C4-2B (cell line): ENCODE data around the gene LRTM2.

Experiments
- H3K27ac ChIP-seq: fragments of 450-650 bp; 2 replicates; pipeline ENCODE4 v1.5.1; 2017
- CTCF ChIP-seq: fragments of 450-650 bp; conservative IDR thresholded peaks from 2 replicates; pipeline ENCODE4 v1.5.1; 2017; ENCODE audit warnings: mild to moderate bottlenecking
- ZFX ChIP-seq: fragments of 450-650 bp; IDR thresholded peaks from 2 replicates; pipeline ENCODE4 v1.6.1; 2017

Gene LRTM2

GRCh38 chr12:1799051-1799881, 21.1 kb upstream of the LRTM2 start:
- H3K27ac ChIP-seq: no peak overlapping the region

GRCh38 chr12:1799882-1800400, 20.4 kb upstream of the LRTM2 start:
- H3K27ac ChIP-seq: no peak overlapping the region
- no peak for TF ChIP-seq ZFX
- TF ChIP-seq CTCF: no peak

More at GRCh38 chr12:1799051-1799881, 21.1 kb upstream of the LRTM2 start:
- TF ChIP-seq CTCF (no peak), ZFX (no peak)

- H3K27ac ChIP-seq: no peak overlapping the region
- TF ChIP-seq CTCF (no peak), ZFX (no peak)
Observed at GRCh38 chr12:1800401-1801302, 19.7 kb upstream of the LRTM2 start.

- TF ChIP-seq CTCF (no peak), ZFX (no peak)
- no peak overlapping the region for H3K27ac ChIP-seq
Observed at GRCh38 chr12:1801303-1801975, 18.9 kb upstream of the LRTM2 start.

GRCh38 chr12:1803736-1804135, 16.6 kb upstream of the LRTM2 start:
- TF ChIP-seq ZFX: no peak
- TF ChIP-seq CTCF: no peak
- H3K27ac ChIP-seq: no peak overlapping the region

GRCh38 chr12:1804545-1805332, 15.6 kb upstream of the LRTM2 start:
- H3K27ac ChIP-seq: peak overlapping the region; percentile 33
- TF ChIP-seq CTCF: no peak
- TF ChIP-seq ZFX: peak; percentile 49; the same call in 1 of the 2 replicates
